WTC11 (cell line): ENCODE results near the gene DRC3. TPM values are rescaled to one million over a fixed set of nuclear protein-coding genes. Genes with fewer than 3 reads are reported as not detected.

Experiments used
- ATAC-seq: fragments of 200-7000 bp; cut with Tn5 transposase; 2 replicates; pipeline ENCODE4 v1.10.0; 2021; ENCODE audit warnings: mild to moderate bottlenecking, moderate library complexity
- CTCF ChIA-PET: fragments of 300-600 bp; sonication (Branson Sonifier 250); formaldehyde crosslinking; loops from one replicate; lab custom pipeline; 2021; ENCODE audit warnings: antibody characterized with exemption; lab: Charles Lee
- POLR2A ChIA-PET: fragments of 350-600 bp; sonication (Branson Sonifier 250); formaldehyde crosslinking; loops from one replicate; lab custom pipeline; 2021; ENCODE audit warnings: antibody characterized with exemption; lab: Charles Lee
- DNase-seq: peaks from one replicate; pipeline ENCODE4 v3.0.0; 2021; ENCODE audit warnings: low spot score
- H3K27ac Mint-ChIP-seq: 2 replicates; pipeline ENCODE4 v1.8.0; 2021; ENCODE audit warnings: mixed read lengths
- H3K27me3 Mint-ChIP-seq: 2 replicates; pipeline ENCODE4 v1.8.0; 2021; ENCODE audit warnings: low read depth, mild to moderate bottlenecking, moderate library complexity, mixed read lengths
- H3K36me3 Mint-ChIP-seq: 2 replicates; pipeline ENCODE4 v1.8.0; 2021; ENCODE audit warnings: mixed read lengths
- H3K4me1 Mint-ChIP-seq: 2 replicates; pipeline ENCODE4 v1.8.0; 2022; ENCODE audit warnings: mixed read lengths
- H3K4me3 Mint-ChIP-seq: 2 replicates; pipeline ENCODE4 v1.8.0; 2021; ENCODE audit warnings: mild to moderate bottlenecking, moderate library complexity, mixed read lengths
- H3K9me3 Mint-ChIP-seq: 2 replicates; pipeline ENCODE4 v1.8.0; 2021; ENCODE audit warnings: mixed read lengths
- FOXJ3 ChIP-seq: sonication (generic); formaldehyde crosslinking; IDR thresholded peaks from 2 replicates; pipeline ENCODE4 v1.9.0; 2021; ENCODE audit warnings: missing genetic modification reagents, mild to moderate bottlenecking, borderline replicate concordance
- JAZF1 ChIP-seq: fragments of 250-450 bp; sonication (Bioruptor Pico); IDR thresholded peaks from 2 replicates; pipeline ENCODE4 v1.9.0; 2021; ENCODE audit warnings: moderate library complexity, mild to moderate bottlenecking, inconsistent platforms
- JUN ChIP-seq: sonication (generic); formaldehyde crosslinking; IDR thresholded peaks from 2 replicates; pipeline ENCODE4 v1.8.0; 2023; ENCODE audit warnings: mild to moderate bottlenecking, missing genetic modification reagents
- KAT7 ChIP-seq: sonication (generic); formaldehyde crosslinking; IDR thresholded peaks from 2 replicates; pipeline ENCODE4 v1.8.1; 2023; ENCODE audit warnings: missing genetic modification reagents, mild to moderate bottlenecking, borderline replicate concordance
- NR3C1 ChIP-seq: sonication (generic); formaldehyde crosslinking; conservative IDR thresholded peaks from 2 replicates; pipeline ENCODE4 v1.8.1; 2023; ENCODE audit warnings: low read depth, mild to moderate bottlenecking, missing genetic modification reagents
- SMAD4 ChIP-seq: sonication (generic); formaldehyde crosslinking; IDR thresholded peaks from 2 replicates; pipeline ENCODE4 v1.8.0; 2022; ENCODE audit warnings: mild to moderate bottlenecking, missing genetic modification reagents
- SP1 ChIP-seq: sonication (generic); formaldehyde crosslinking; conservative IDR thresholded peaks from 2 replicates; pipeline ENCODE4 v1.8.1; 2022; ENCODE audit warnings: missing genetic modification reagents
- TEAD1 ChIP-seq: sonication (generic); formaldehyde crosslinking; IDR thresholded peaks from 2 replicates; pipeline ENCODE4 v1.8.0; 2022; ENCODE audit warnings: mild to moderate bottlenecking, missing genetic modification reagents
- ZBTB21 ChIP-seq: sonication (generic); formaldehyde crosslinking; IDR thresholded peaks from 2 replicates; pipeline ENCODE4 v1.8.1; 2023; ENCODE audit warnings: mild to moderate bottlenecking, missing genetic modification reagents, borderline replicate concordance
- ZNF263 ChIP-seq: sonication (generic); formaldehyde crosslinking; IDR thresholded peaks from 2 replicates; pipeline ENCODE4 v1.8.1; 2022; ENCODE audit warnings: low read depth, mild to moderate bottlenecking, moderate library complexity, missing genetic modification reagents
- ZNF317 ChIP-seq: sonication (generic); formaldehyde crosslinking; IDR thresholded peaks from 2 replicates; pipeline ENCODE4 v1.8.1; 2023; ENCODE audit warnings: low read depth, mild to moderate bottlenecking, moderate library complexity, missing genetic modification reagents, borderline replicate concordance
- total RNA-seq: library from RNA; stranded (reverse); gene quantifications from 3 replicates; pipeline ENCODE4 v1.2.3, GENCODE V29; 2021
- TF ChIP-seq, protein P1 (sequence below): sonication (generic); formaldehyde crosslinking; IDR thresholded peaks from 2 replicates; pipeline ENCODE4 v1.8.0; 2023; ENCODE audit warnings: missing genetic modification reagents, mild to moderate bottlenecking, borderline replicate concordance
- TF ChIP-seq, protein P2 (sequence below): sonication (generic); formaldehyde crosslinking; IDR thresholded peaks from 2 replicates; pipeline ENCODE4 v1.8.0; 2023; ENCODE audit warnings: missing genetic modification reagents
- TF ChIP-seq, protein P3 (sequence below): sonication (generic); formaldehyde crosslinking; IDR thresholded peaks from 2 replicates; pipeline ENCODE4 v1.8.0; 2022; ENCODE audit warnings: missing genetic modification reagents
- TF ChIP-seq, protein P4 (sequence below): sonication (generic); formaldehyde crosslinking; IDR thresholded peaks from 2 replicates; pipeline ENCODE4 v1.8.1; 2023; ENCODE audit warnings: mild to moderate bottlenecking, missing genetic modification reagents
- TF ChIP-seq, protein P5 (sequence below): sonication (generic); formaldehyde crosslinking; IDR thresholded peaks from 2 replicates; pipeline ENCODE4 v1.8.1; 2023; ENCODE audit warnings: mild to moderate bottlenecking, missing genetic modification reagents
- TF ChIP-seq, protein P6 (sequence below): fragments of 250-450 bp; sonication (Bioruptor Pico); IDR thresholded peaks from 2 replicates; pipeline ENCODE4 v1.9.0; 2021; ENCODE audit warnings: mild to moderate bottlenecking, borderline replicate concordance
- TF ChIP-seq, protein P7 (sequence below): sonication (generic); formaldehyde crosslinking; IDR thresholded peaks from 2 replicates; pipeline ENCODE4 v1.8.0; 2022; ENCODE audit warnings: mild to moderate bottlenecking, missing genetic modification reagents

DRC3 gene
- total RNA-seq, 1 experiment from 2014 or later: 0.42 TPM

DNA sequence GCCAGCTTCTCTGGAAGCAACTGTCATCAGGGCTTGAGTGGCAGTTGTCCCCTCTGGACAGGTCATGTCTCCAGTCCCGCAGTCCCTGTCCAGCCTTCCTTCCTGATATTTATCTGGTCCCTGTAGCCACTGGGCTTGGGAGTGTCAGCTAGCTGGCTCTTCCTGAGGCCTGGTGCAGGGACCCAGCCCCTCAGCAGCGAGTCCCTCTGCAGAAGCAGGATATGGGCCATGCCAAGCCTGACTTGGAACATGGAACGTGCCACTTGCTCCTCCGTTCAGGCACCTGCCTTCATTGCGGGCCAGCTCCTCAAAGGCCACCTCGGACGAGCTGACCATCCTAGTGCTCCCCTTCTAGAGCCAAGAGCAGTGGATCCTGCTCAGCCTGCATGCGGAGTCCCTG is 26.3 kb downstream of the DRC3 start:
- Mint-ChIP-seq H3K9me3 (no peaks in the 10 kb centered on the region), H3K27me3 (no peaks in the 10 kb centered on the region), H3K4me3 (no peak overlapping the region), H3K4me1 (no peaks in the 10 kb centered on the region), H3K36me3 (no peaks in the 10 kb centered on the region), H3K27ac (no peak overlapping the region)
- POLR2A ChIA-PET: no interaction called here
- no peak for ATAC-seq
- CTCF ChIA-PET: no interaction called here
- TF ChIP-seq NR3C1 (CRISPR knock-in tag): no peak
- TF ChIP-seq, protein P1, sequence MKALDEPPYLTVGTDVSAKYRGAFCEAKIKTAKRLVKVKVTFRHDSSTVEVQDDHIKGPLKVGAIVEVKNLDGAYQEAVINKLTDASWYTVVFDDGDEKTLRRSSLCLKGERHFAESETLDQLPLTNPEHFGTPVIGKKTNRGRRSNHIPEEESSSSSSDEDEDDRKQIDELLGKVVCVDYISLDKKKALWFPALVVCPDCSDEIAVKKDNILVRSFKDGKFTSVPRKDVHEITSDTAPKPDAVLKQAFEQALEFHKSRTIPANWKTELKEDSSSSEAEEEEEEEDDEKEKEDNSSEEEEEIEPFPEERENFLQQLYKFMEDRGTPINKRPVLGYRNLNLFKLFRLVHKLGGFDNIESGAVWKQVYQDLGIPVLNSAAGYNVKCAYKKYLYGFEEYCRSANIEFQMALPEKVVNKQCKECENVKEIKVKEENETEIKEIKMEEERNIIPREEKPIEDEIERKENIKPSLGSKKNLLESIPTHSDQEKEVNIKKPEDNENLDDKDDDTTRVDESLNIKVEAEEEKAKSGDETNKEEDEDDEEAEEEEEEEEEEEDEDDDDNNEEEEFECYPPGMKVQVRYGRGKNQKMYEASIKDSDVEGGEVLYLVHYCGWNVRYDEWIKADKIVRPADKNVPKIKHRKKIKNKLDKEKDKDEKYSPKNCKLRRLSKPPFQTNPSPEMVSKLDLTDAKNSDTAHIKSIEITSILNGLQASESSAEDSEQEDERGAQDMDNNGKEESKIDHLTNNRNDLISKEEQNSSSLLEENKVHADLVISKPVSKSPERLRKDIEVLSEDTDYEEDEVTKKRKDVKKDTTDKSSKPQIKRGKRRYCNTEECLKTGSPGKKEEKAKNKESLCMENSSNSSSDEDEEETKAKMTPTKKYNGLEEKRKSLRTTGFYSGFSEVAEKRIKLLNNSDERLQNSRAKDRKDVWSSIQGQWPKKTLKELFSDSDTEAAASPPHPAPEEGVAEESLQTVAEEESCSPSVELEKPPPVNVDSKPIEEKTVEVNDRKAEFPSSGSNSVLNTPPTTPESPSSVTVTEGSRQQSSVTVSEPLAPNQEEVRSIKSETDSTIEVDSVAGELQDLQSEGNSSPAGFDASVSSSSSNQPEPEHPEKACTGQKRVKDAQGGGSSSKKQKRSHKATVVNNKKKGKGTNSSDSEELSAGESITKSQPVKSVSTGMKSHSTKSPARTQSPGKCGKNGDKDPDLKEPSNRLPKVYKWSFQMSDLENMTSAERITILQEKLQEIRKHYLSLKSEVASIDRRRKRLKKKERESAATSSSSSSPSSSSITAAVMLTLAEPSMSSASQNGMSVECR: no peak
- no peak for DNase-seq

DNA sequence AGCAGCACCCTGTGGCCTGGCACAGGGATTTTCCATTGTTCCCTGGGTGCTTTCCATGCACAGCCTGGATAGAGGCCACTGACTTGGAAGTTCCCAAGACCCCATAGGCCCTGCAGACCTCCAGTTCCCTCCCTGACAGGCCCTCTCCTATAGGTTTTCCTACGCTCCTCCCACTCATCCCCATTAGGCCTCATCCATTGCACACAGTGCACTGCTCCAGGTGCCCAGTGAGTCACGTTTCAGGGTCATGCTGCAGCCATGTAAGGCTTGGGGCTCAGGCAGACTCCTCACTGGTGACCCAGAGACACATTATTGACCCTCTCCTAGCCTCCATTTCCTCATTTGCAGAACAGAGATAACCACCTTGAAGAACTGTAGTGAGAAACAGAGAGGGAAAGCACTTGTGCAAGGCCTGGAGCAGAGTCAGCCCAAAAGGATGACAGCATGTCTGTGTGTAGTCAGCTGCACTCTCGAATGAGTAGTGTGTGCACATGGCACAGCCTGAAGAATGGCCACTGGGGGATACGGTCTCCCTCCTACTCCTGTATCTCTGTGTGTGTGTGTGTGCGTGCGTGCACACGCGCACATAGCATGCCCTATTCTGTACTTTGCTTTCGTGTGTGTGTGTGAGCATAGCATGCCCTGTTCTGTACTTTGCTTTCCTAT is 26.8 kb downstream of the DRC3 start:
- POLR2A ChIA-PET: no interaction called here
- Mint-ChIP-seq H3K4me1 (no peaks in the 10 kb centered on the region), H3K9me3 (no peaks in the 10 kb centered on the region), H3K27ac (no peak overlapping the region; the same call in 1 of the 2 replicates), H3K4me3 (no peak overlapping the region), H3K27me3 (no peaks in the 10 kb centered on the region), H3K36me3 (no peaks in the 10 kb centered on the region)
- ATAC-seq: no peak
- DNase-seq: no peak
- CTCF ChIA-PET: no interaction called here
- TF ChIP-seq SP1 (CRISPR knock-in tag) (no peak), SMAD4 (no peak), JAZF1 (CRISPR knock-in tag) (no peak), ZNF263 (CRISPR knock-in tag) (no peak), TEAD1 (CRISPR knock-in tag) (no peak), KAT7 (CRISPR knock-in tag) (no peak), JUN (CRISPR knock-in tag) (no peak), FOXJ3 (CRISPR knock-in tag) (no peak), ZBTB21 (no peak), ZNF317 (CRISPR knock-in tag) (no peak)
- TF ChIP-seq, protein P2, sequence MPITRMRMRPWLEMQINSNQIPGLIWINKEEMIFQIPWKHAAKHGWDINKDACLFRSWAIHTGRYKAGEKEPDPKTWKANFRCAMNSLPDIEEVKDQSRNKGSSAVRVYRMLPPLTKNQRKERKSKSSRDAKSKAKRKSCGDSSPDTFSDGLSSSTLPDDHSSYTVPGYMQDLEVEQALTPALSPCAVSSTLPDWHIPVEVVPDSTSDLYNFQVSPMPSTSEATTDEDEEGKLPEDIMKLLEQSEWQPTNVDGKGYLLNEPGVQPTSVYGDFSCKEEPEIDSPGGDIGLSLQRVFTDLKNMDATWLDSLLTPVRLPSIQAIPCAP (CRISPR knock-in tag): no peak
- TF ChIP-seq, protein P3, sequence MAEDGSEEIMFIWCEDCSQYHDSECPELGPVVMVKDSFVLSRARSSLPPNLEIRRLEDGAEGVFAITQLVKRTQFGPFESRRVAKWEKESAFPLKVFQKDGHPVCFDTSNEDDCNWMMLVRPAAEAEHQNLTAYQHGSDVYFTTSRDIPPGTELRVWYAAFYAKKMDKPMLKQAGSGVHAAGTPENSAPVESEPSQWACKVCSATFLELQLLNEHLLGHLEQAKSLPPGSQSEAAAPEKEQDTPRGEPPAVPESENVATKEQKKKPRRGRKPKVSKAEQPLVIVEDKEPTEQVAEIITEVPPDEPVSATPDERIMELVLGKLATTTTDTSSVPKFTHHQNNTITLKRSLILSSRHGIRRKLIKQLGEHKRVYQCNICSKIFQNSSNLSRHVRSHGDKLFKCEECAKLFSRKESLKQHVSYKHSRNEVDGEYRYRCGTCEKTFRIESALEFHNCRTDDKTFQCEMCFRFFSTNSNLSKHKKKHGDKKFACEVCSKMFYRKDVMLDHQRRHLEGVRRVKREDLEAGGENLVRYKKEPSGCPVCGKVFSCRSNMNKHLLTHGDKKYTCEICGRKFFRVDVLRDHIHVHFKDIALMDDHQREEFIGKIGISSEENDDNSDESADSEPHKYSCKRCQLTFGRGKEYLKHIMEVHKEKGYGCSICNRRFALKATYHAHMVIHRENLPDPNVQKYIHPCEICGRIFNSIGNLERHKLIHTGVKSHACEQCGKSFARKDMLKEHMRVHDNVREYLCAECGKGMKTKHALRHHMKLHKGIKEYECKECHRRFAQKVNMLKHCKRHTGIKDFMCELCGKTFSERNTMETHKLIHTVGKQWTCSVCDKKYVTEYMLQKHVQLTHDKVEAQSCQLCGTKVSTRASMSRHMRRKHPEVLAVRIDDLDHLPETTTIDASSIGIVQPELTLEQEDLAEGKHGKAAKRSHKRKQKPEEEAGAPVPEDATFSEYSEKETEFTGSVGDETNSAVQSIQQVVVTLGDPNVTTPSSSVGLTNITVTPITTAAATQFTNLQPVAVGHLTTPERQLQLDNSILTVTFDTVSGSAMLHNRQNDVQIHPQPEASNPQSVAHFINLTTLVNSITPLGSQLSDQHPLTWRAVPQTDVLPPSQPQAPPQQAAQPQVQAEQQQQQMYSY: no peak
- TF ChIP-seq, protein P4, sequence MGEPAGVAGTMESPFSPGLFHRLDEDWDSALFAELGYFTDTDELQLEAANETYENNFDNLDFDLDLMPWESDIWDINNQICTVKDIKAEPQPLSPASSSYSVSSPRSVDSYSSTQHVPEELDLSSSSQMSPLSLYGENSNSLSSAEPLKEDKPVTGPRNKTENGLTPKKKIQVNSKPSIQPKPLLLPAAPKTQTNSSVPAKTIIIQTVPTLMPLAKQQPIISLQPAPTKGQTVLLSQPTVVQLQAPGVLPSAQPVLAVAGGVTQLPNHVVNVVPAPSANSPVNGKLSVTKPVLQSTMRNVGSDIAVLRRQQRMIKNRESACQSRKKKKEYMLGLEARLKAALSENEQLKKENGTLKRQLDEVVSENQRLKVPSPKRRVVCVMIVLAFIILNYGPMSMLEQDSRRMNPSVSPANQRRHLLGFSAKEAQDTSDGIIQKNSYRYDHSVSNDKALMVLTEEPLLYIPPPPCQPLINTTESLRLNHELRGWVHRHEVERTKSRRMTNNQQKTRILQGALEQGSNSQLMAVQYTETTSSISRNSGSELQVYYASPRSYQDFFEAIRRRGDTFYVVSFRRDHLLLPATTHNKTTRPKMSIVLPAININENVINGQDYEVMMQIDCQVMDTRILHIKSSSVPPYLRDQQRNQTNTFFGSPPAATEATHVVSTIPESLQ (CRISPR knock-in tag): no peak
- TF ChIP-seq, protein P5, sequence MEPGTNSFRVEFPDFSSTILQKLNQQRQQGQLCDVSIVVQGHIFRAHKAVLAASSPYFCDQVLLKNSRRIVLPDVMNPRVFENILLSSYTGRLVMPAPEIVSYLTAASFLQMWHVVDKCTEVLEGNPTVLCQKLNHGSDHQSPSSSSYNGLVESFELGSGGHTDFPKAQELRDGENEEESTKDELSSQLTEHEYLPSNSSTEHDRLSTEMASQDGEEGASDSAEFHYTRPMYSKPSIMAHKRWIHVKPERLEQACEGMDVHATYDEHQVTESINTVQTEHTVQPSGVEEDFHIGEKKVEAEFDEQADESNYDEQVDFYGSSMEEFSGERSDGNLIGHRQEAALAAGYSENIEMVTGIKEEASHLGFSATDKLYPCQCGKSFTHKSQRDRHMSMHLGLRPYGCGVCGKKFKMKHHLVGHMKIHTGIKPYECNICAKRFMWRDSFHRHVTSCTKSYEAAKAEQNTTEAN (CRISPR knock-in tag): no peak
- TF ChIP-seq, protein P6, sequence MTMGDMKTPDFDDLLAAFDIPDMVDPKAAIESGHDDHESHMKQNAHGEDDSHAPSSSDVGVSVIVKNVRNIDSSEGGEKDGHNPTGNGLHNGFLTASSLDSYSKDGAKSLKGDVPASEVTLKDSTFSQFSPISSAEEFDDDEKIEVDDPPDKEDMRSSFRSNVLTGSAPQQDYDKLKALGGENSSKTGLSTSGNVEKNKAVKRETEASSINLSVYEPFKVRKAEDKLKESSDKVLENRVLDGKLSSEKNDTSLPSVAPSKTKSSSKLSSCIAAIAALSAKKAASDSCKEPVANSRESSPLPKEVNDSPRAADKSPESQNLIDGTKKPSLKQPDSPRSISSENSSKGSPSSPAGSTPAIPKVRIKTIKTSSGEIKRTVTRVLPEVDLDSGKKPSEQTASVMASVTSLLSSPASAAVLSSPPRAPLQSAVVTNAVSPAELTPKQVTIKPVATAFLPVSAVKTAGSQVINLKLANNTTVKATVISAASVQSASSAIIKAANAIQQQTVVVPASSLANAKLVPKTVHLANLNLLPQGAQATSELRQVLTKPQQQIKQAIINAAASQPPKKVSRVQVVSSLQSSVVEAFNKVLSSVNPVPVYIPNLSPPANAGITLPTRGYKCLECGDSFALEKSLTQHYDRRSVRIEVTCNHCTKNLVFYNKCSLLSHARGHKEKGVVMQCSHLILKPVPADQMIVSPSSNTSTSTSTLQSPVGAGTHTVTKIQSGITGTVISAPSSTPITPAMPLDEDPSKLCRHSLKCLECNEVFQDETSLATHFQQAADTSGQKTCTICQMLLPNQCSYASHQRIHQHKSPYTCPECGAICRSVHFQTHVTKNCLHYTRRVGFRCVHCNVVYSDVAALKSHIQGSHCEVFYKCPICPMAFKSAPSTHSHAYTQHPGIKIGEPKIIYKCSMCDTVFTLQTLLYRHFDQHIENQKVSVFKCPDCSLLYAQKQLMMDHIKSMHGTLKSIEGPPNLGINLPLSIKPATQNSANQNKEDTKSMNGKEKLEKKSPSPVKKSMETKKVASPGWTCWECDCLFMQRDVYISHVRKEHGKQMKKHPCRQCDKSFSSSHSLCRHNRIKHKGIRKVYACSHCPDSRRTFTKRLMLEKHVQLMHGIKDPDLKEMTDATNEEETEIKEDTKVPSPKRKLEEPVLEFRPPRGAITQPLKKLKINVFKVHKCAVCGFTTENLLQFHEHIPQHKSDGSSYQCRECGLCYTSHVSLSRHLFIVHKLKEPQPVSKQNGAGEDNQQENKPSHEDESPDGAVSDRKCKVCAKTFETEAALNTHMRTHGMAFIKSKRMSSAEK (CRISPR knock-in tag): no peak
- TF ChIP-seq, protein P7, sequence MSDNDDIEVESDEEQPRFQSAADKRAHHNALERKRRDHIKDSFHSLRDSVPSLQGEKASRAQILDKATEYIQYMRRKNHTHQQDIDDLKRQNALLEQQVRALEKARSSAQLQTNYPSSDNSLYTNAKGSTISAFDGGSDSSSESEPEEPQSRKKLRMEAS (CRISPR knock-in tag): no peak
